Fibroblast of the aortic adventitia (primary cell): Measurements from ENCODE around the gene GALNT16. TPM values are rescaled to one million over a fixed set of nuclear protein-coding genes. Genes with fewer than 3 reads are reported as not detected.

Experiments used
- DNase-seq: peaks from one replicate; pipeline ENCODE4 v3.0.0-alpha.2; 2010; ENCODE audit warnings: low read depth
- H3K4me3 ChIP-seq: 2 replicates; pipeline ENCODE4 v1.5.1; 2011; ENCODE audit warnings: low read depth, mild to moderate bottlenecking, control low read depth, low read length, moderate library complexity
- total RNA-seq: library from RNA; depleted of rRNA; stranded (reverse); fragments of >200 nt; gene quantifications from 2 replicates; pipeline ENCODE4 v1.2.3, GENCODE V29; 2012; ENCODE audit warnings: low replicate concordance
- TF ChIP-seq, protein P1 (sequence below): IDR thresholded peaks from 2 replicates; pipeline ENCODE4 v1.5.1; 2011; ENCODE audit warnings: mild to moderate bottlenecking, low read length, control low read depth, inconsistent platforms; ENCODE audit not compliant: insufficient read depth

The GALNT16 gene
- total RNA-seq, 1 donor: 4.6 TPM

DNA sequence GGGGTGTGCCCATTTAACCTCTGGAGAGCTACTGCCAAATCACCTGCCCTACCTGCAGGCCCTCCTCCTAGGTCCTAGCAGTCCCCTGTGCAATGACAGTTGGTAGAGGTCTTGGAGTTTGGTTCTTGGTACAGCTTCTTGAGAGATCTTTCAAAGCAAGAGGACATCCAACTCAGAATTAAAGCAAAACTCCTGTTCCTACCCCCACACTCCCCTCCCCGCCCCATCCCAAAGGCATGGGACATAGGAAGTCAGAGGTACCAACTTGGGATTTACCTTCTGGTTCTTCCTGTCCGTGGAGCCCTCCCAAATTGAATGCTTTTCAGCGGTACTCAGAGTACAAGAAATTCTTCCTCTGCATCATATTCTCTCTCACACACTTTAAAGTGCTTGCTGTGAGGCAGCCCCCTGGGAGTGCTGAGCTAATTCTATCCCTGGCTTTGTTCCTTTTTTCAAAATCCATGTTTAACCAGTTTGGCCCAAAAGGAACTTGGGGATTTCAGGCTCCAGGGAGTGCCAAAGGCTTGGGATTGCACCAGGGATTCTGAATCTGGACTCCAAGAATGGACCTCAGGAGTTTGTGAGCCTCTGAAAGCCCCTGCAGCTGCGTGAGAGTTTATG lies 40.8 kb downstream of the GALNT16 start:
- TF ChIP-seq, protein P1, sequence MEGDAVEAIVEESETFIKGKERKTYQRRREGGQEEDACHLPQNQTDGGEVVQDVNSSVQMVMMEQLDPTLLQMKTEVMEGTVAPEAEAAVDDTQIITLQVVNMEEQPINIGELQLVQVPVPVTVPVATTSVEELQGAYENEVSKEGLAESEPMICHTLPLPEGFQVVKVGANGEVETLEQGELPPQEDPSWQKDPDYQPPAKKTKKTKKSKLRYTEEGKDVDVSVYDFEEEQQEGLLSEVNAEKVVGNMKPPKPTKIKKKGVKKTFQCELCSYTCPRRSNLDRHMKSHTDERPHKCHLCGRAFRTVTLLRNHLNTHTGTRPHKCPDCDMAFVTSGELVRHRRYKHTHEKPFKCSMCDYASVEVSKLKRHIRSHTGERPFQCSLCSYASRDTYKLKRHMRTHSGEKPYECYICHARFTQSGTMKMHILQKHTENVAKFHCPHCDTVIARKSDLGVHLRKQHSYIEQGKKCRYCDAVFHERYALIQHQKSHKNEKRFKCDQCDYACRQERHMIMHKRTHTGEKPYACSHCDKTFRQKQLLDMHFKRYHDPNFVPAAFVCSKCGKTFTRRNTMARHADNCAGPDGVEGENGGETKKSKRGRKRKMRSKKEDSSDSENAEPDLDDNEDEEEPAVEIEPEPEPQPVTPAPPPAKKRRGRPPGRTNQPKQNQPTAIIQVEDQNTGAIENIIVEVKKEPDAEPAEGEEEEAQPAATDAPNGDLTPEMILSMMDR: no peak
- no peak overlapping the region for H3K4me3 ChIP-seq
- peak; percentile 46 for DNase-seq

DNA sequence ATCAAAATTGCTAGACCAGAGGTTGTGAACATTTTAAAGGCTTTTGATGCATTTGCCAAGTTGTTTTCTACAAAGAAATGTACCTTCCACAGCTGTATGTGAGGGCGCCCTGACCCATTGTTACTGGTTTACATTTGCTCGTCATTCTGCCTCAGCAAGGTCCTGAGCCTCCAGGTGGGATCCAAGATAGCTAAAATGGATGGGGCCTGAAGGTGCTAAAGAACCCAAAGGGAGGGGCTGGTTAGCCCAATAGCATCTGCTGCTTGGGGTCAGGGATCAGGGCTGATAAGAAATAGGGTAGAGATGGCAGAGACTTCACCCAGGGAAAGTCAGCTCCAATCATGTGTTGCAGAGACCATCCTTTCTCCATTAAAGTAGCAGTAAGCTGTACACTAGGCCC lies 43.1 kb downstream of the GALNT16 start:
- TF ChIP-seq, protein P1: no peak
- H3K4me3 ChIP-seq: no peak overlapping the region
- DNase-seq: no peak

DNA sequence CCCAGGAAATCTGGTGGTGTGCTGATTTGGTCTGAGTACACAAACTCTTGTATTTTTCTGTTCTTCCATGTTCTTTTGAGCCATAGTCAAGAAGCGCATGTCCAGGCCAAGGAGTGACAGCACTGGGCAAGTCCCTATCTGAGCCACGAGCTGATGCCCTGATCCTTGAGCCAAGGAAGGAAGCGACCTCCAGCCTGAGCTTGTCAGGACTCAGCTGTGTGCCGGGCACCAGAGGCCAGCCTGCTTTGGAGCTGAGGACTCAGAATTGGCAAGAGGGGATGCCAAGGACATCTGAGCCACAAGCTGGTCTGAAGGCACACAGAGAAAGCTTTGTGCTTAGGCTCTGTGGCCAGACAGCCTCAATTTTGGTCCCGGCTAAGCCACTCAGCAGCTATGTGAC lies 52.6 kb downstream of the GALNT16 start:
- DNase-seq: no peak
- TF ChIP-seq, protein P1: no peak
- no peak overlapping the region for H3K4me3 ChIP-seq

DNA sequence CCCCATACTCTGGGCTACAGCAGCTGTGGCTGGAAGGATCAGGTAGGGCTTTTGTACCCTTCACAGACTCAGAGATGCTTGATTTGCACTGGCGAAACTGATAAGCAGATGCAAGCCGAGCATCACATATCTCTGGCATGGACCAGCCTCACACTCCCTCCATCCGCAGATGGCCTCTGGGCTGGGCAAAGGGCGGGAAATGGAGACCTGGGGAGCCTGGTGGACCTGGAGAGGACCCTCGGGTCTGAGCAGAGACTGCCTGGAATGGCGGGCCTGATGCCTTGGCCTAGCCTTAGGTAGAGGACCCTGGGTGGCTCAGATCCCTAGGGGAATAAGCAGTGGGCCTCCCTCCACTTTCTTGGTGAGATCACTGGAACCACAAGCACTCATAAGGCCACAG lies 53.2 kb downstream of the GALNT16 start:
- no peak for DNase-seq
- H3K4me3 ChIP-seq: no peak overlapping the region
- TF ChIP-seq, protein P1: no peak

DNA sequence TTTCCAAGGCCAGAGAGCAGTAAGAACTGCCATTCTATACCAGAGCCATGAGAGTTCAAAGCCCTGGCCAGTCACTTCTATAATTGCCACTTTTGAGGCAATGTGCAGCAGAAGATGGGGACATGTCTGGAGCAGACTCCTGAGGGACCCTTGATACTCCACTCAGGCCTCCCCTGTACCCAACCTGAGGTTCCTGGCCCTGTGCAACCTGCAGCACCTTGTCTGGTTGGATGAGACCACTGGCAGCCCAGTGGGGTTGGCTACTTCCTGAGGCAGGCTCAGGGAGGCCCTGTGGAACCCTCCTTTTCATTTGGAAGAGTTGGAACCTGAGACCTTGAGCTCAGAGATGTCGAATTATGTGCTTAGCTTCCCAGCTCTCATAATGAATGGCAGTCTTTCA lies 54.4 kb downstream of the GALNT16 start:
- TF ChIP-seq, protein P1: no peak
- DNase-seq: no peak

DNA sequence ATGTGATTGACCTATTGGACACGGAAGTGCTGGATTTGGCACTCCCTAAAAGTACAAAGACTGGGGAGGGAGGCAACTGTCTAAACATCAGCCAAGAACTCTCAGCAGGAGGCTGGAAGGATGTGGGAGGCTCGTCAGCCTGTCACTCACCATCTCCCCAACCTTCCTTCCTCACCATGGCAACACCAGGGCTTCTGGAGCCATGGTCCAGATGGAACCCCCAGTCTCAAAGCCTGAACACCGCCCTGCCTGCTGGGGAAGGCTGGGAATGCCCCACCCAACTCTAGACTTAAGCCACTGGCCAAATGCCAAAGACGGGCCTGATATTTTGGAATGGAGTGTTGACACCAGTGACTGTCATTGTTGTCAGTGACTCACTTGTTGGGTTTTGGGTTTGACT lies 55.3 kb downstream of the GALNT16 start:
- TF ChIP-seq, protein P1: no peak
- DNase-seq: no peak
- H3K4me3 ChIP-seq: no peak overlapping the region

More for the DNA sequence above, 54.4 kb downstream of the GALNT16 start:
- H3K4me3 ChIP-seq: no peak overlapping the region
